NCI-H2227 treated with DMSO at 0.1 percent for 48 hours (cell line): ENCODE results near the gene KLC3.
"Not testable (repeated sequence)": the region's sequence is repeated elsewhere in the genome, so short reads cannot be mapped to it uniquely, and the experiment has no call there.

Source experiments
- DNase-seq: peaks from one replicate; lab custom pipeline; 2025; lab: John Stamatoyannopoulos, UW

The KLC3 gene

GRCh38 chr19:45320997-45321775, 19.4 kb upstream of the KLC3 start:
- DNase-seq, result no peak

GRCh38 chr19:45321848-45322247, 18.7 kb upstream of the KLC3 start:
- no peak for DNase-seq

GRCh38 chr19:45322311-45322710, 18.2 kb upstream of the KLC3 start:
- peak; percentile 14 for DNase-seq

- DNase-seq, result no peak
Measured at GRCh38 chr19:45322744-45323281, 17.7 kb upstream of the KLC3 start, which contains the start of gene CKM. CKM (minus strand) TSS chr19:45322875; CDS start chr19:45319713, 3,162 bp downstream.

- DNase-seq, result no peak
Measured at GRCh38 chr19:45323671-45324081, 16.9 kb upstream of the KLC3 start.

GRCh38 chr19:45324349-45324907, 16.1 kb upstream of the KLC3 start:
- DNase-seq, result no peak

- DNase-seq, result no peak
Measured at GRCh38 chr19:45327404-45328143, 13.0 kb upstream of the KLC3 start.

- no peak for DNase-seq
Measured at GRCh38 chr19:45331411-45331810, 9.1 kb upstream of the KLC3 start.

GRCh38 chr19:45333609-45334303, 6.8 kb upstream of the KLC3 start:
- no peak for DNase-seq

GRCh38 chr19:45334881-45335280, 5.7 kb upstream of the KLC3 start:
- DNase-seq, result not testable (repeated sequence)

GRCh38 chr19:45336696-45337251, 3.8 kb upstream of the KLC3 start:
- no peak for DNase-seq

GRCh38 chr19:45339629-45340028, 921 bp upstream of the KLC3 start:
- DNase-seq, result no peak

GRCh38 chr19:45340899-45341453, 426 bp downstream of the KLC3 start:
- no peak for DNase-seq

GRCh38 chr19:45342911-45343310, 2.4 kb downstream of the KLC3 start:
- no peak for DNase-seq

- no peak for DNase-seq
Measured at GRCh38 chr19:45344621-45345505, 4.3 kb downstream of the KLC3 start.

- DNase-seq, result no peak
Measured at GRCh38 chr19:45345506-45345860, 4.9 kb downstream of the KLC3 start.

GRCh38 chr19:45346449-45346848, 5.9 kb downstream of the KLC3 start:
- no peak for DNase-seq

GRCh38 chr19:45347570-45348366, 7.2 kb downstream of the KLC3 start:
- DNase-seq, result no peak

GRCh38 chr19:45348367-45349125, 8.0 kb downstream of the KLC3 start:
- no peak for DNase-seq
